Measurements from ENCODE around the gene TCERG1.

TCERG1 gene

GRCh38 chr5:146446861-146447733 is at the start of gene TCERG1:
Gene TCERG1 (plus strand): TSS chr5:146447333. CDS start chr5:146447350, 17 bp downstream.
- DNase-seq = peak; percentile 66 to 99 (median 96)

DNA sequence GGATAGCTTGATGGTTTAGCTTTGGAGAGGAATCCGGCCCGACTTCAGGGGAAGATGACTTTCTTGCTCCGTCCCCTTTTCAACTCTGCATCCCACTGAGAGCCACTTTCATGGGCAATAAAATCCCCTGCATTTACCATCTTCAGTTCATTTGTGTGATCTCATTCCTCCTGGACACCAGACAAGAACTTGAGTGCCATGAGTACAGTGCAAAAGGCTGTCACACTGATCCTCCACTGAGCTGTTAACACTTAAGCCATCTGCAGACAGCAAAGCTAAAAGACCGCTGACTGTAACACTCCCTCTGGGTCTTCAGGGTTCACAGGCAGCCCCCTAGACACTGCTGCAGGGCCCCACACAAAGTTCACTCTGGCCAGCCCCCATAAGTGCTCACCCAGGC is 48.3 kb upstream of the TCERG1 start:
- no peak for DNase-seq

- DNase-seq = no peak
These were observed 47.7 kb upstream of the TCERG1 start for GRCh38 chr5:146399481-146399880.

GRCh38 chr5:146400201-146400600 is 46.9 kb upstream of the TCERG1 start:
- DNase-seq = no peak

- DNase-seq = no peak
These were observed 46.1 kb upstream of the TCERG1 start for GRCh38 chr5:146401021-146401420.

DNA sequence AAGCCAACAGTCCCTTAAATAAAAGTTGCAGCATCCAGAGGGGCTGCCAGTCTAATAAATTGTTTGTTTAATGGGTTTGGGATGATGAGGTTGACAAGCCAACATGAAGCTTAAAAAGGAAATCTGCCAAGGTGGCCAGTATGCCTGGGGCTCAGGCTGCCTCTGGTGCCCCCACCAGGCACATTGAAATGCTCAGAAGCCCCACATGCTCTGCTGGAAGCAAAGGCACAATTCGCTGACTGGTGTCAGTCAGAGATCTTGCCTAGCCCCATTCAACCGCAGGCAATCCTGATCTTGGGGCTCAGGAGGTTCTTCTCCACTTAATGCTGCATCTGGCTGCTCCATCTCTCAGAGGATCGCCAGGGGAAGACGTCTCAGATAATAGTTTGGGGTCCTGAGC is 44.2 kb upstream of the TCERG1 start:
- DNase-seq = no peak

- no peak for DNase-seq
These were observed 38.0 kb upstream of the TCERG1 start for GRCh38 chr5:146409054-146409671.

DNA sequence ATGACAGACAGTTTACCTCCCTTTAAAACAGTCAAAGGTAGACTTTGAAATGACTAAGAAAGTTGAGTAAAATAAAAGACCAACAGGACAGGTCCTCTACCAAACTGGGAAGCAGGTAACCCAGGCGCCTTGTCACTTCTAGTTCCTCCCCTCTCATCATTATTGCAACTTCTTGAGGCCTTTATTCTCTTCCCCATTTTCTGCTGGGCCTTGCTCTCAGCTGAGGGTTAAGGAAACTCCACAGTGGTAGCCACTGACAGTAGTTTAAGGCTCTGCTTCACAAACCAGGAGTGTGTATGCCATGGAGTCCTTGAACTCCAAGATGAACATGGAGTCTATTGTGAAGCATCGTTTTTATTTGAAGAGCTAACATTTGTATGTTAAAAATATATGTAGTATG is 36.9 kb upstream of the TCERG1 start:
- no peak for DNase-seq

- DNase-seq = no peak
These were observed 27.4 kb upstream of the TCERG1 start for GRCh38 chr5:146419696-146420095.

- no peak for DNase-seq
These were observed 22.1 kb upstream of the TCERG1 start for GRCh38 chr5:146425023-146425422.

GRCh38 chr5:146426305-146426704 is 20.8 kb upstream of the TCERG1 start:
- no peak for DNase-seq

DNA sequence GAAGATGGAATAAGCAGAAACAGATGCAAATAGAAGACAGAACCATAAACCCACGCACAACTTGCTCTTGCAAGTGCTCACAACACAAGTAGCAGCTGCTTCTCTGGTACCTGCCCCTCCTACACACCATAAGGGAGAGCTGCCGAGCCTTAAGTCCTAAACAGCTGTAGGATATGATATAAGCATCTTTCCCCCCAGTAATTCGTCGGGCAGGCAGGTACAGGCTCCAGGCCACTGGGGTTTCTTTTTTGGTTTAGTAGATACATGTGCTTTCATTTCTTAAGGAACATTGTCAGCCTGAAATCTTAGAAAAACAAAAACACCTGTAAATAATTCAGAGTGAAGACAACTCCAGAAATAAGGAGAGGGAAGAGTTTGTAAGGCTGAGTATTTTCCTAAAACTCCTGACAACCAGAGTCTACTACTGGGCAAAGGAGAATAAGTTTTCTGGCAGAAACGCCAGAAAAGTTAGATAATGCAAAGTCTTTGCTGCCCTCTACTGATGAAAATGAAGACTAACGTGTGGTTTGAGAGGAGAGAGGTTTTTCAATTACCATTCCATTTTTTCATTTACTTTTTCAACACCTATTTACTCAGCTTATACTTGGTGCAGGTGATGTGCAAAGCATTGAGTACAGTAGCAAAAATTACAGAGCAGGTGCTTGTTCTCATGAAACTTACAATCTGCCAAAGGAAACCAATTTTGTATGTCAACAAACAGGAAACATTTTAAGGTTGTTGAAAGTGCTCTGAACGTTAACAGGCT is 20.1 kb upstream of the TCERG1 start:
- peak in 1 of 51 donors; percentile 4 for DNase-seq

DNA sequence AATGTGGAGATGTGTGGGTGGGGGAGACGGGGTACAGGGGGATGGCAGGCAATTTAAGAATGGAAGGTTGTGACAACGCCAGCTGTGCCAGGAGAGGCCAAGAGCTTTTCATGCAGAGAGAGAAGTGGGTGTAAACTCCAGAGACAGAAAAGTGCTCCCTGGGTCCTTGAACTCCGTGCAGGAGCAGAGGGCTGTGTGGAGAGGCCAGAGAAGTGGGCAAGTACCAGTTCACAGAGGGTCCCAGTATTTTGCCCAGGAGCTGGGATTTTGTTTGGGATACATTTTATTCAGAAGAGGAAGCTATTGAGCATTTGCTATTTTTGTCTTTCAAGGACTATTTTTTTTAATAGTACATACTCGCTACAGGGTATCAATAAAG is 19.5 kb upstream of the TCERG1 start:
- DNase-seq = no peak

DNA sequence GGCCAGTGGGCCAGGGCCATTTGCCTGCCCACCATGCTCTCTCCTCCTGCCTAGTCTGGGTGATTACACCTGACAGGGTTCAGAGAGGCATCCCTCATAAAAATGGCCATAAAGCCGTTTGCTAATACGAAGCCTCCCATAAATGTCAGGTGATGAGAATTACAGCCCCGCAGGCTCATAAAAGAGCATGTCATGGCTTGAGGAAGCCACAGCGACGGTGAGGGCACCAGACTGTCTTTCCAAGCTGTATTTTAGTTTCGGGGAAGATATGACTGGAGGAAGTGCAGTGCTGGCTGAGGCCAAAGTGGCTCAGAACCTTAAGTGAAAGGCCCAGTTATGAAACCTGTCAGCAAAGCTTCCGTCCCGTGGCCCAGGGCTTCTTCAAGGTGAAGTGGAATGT is 18.5 kb upstream of the TCERG1 start:
- DNase-seq = no peak

DNA sequence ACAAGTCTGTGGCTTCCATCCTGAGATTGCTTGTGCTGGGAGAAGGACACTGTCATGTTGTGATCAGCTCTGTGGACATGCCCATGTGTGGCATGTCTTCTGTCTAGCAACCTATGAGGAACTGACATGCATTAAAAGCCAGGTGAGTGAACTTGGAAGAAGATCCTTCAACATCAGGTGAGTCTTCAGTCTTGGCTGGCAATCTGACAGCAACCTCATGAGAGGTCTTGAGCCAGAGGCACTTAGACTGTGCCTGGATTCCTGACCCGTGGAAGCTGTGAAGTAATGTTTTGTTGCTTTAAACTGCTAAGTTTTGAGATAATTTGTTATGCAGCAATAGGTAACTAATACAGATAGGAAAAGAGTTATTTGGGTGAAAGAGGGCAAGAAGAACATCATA is 6.8 kb upstream of the TCERG1 start:
- no peak for DNase-seq

GRCh38 chr5:146440870-146441495 is 6.2 kb upstream of the TCERG1 start:
- no peak for DNase-seq

- DNase-seq = no peak
These were observed 5.2 kb upstream of the TCERG1 start for GRCh38 chr5:146441896-146442295.

GRCh38 chr5:146447734-146448380 is 724 bp downstream of the TCERG1 start:
- peak in 2 of 51 donors; percentile 28 to 61 for DNase-seq

- DNase-seq = no peak
These were observed 1.8 kb downstream of the TCERG1 start for GRCh38 chr5:146448783-146449519.

DNA sequence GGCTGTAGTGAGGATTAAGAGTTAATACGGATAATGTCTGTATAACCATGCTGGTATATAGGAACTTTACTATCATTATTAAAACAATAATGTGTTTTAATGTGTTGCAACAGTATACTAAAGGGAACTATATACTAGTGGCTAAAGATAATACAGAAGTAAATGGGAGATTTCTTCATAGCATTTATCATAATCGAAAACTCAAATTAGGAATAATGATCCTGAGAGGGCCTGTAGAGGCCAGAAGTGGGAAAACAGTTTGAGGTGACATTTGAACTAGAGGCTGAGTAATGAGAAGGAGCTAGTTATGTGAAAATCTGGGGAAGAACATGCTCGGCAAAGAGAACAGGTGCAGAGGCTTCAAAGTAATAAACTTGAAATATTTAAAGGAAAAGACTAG is 2.9 kb downstream of the TCERG1 start:
- no peak for DNase-seq

GRCh38 chr5:146451411-146451810 is 4.3 kb downstream of the TCERG1 start:
- no peak for DNase-seq

Measured in hypothalamus (tissue), 51 donors.